Vagina (tissue), 2 donors: Measurements from ENCODE around the gene TRIM68.

Experiments used
- POLR2A ChIP-seq, 2 donors: fragments of 450-650 bp; IDR thresholded peaks; one replicate each; pipeline ENCODE4 v1.6.1; 2017; ENCODE audit warnings: antibody characterized with exemption in 2 of 2, mild to moderate bottlenecking in 2 of 2, moderate library complexity in 2 of 2
- POLR2AphosphoS5 ChIP-seq, 2 donors: sonication (generic); formaldehyde crosslinking; IDR thresholded peaks; one replicate each; pipeline ENCODE4 v1.9.0; 2017; ENCODE audit warnings: antibody characterized with exemption in 2 of 2, mild to moderate bottlenecking in 2 of 2, low read depth in 1 of 2; ENCODE audit not compliant: insufficient read depth in 1 of 2
- TF ChIP-seq, protein P1 (sequence below), 3 experiments: fragments of 450-650 bp in 2 of 3; fragments of 200-600 bp in 1 of 3; sonication (generic) in 1 of 3; IDR thresholded peaks; one replicate each; pipeline ENCODE4 v1.5.1; 2017 to 2019; ENCODE audit warnings: antibody characterized with exemption in 3 of 3, mild to moderate bottlenecking in 2 of 3, moderate library complexity in 2 of 3

DNA sequence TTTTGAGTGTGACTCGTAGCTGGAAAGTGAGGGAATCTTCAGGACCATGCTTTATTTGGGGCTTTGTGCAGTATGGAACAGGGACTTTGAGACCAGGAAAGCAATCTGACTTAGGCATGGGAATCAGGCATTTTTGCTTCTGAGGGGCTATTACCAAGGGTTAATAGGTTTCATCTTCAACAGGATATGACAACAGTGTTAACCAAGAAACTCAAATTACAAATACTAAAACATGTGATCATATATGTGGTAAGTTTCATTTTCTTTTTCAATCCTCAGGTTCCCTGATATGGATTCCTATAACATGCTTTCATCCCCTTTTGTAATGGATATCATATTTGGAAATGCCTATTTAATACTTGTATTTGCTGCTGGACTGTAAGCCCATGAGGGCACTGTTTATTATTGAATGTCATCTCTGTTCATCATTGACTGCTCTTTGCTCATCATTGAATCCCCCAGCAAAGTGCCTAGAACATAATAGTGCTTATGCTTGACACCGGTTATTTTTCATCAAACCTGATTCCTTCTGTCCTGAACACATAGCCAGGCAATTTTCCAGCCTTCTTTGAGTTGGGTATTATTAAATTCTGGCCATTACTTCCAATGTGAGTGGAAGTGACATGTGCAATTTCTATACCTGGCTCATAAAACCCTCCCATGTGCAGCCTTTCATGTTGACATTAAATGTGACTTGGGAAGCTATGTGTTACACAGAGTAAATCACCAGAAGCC lies 46.8 kb upstream of the TRIM68 start:
- TF ChIP-seq, protein P1, sequence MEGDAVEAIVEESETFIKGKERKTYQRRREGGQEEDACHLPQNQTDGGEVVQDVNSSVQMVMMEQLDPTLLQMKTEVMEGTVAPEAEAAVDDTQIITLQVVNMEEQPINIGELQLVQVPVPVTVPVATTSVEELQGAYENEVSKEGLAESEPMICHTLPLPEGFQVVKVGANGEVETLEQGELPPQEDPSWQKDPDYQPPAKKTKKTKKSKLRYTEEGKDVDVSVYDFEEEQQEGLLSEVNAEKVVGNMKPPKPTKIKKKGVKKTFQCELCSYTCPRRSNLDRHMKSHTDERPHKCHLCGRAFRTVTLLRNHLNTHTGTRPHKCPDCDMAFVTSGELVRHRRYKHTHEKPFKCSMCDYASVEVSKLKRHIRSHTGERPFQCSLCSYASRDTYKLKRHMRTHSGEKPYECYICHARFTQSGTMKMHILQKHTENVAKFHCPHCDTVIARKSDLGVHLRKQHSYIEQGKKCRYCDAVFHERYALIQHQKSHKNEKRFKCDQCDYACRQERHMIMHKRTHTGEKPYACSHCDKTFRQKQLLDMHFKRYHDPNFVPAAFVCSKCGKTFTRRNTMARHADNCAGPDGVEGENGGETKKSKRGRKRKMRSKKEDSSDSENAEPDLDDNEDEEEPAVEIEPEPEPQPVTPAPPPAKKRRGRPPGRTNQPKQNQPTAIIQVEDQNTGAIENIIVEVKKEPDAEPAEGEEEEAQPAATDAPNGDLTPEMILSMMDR (IDR thresholded peaks at IDR 0.05): no peak
- no peak for TF ChIP-seq POLR2AphosphoS5 (IDR thresholded peaks at IDR 0.05; ENCODE audit: insufficient read depth in 1 of 2, low read depth in 1 of 2)
- TF ChIP-seq POLR2A (IDR thresholded peaks at IDR 0.05): no peak
